ENCODE measurements around the gene TTC9C. TPM values are rescaled to one million over a fixed set of nuclear protein-coding genes. Genes with fewer than 3 reads are reported as not detected.

Gene TTC9C
- total and polyA plus RNA-seq, 2 of the 13 experiments (the other 11 are each of a cell fraction or from before 2014, with no cell fraction given) = 28.0 to 36.4 TPM

DNA sequence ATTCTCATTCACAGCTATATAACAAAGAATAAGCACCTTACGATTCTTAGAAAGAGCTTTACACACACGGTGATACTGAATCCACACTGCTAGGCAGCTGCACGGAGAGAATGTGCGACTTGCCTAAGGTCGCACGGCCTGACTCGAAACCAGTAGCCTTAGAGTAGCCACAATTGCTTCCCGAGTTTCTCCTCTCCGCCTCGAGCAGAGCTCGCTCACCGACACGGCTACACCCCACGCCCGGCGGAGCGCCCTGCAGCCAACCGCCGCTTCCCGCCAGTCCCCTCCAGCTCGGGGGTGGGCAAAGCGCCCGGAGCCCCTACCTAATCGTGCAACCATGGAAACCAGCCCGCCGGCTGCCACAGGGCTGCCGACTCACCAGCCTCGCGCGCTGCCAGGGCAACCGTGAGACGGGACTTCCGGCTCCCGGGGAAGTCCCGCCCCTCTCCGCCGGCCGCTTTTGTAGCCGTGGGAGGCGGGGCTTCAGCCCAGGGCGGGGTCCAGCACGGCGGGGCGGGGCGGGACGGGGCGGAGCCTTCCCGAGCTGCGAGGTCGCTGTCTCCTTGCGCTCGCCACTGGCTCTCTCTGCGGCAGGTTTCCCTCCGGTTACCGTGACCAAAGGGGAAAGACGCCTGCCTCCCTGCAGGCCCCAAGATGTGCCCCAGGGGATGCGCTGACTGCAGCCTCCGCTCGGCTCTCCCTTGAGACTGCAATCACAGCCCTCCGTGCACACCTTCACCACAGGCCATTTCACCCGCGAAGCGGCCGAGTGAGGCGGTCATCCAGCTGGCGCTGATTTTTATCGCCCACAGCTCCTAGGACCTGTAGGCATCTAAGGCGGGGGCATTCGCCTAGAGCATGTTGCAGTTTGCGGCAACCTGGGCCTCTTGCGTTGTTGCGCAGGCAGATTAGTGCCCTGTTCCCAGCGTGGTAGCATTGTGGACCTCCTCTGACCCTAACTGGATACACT lies 22.1 kb upstream of the TTC9C start (continued):
- TF ChIP-seq HMGA1 (CRISPR knock-in tag; conservative IDR thresholded peaks at IDR 0.05) = no peak
- no peak for TF ChIP-seq ZNF260 (CRISPR knock-in tag; IDR thresholded peaks at IDR 0.05; ENCODE audit: borderline replicate concordance, low read depth)
- 0 out of 2 replicates have a peak, but pooled peaks have one; percentile 39 for TF ChIP-seq ZNF317 (CRISPR knock-in tag; IDR thresholded peaks at IDR 0.05)
- TF ChIP-seq, protein P1, sequence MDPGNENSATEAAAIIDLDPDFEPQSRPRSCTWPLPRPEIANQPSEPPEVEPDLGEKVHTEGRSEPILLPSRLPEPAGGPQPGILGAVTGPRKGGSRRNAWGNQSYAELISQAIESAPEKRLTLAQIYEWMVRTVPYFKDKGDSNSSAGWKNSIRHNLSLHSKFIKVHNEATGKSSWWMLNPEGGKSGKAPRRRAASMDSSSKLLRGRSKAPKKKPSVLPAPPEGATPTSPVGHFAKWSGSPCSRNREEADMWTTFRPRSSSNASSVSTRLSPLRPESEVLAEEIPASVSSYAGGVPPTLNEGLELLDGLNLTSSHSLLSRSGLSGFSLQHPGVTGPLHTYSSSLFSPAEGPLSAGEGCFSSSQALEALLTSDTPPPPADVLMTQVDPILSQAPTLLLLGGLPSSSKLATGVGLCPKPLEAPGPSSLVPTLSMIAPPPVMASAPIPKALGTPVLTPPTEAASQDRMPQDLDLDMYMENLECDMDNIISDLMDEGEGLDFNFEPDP (CRISPR knock-in tag; conservative IDR thresholded peaks at IDR 0.05) = no peak
- no peak for TF ChIP-seq CREM (IDR thresholded peaks at IDR 0.05)
- TF ChIP-seq CREM (CRISPR knock-in tag; IDR thresholded peaks at IDR 0.05) = no peak
- TF ChIP-seq, protein P2, sequence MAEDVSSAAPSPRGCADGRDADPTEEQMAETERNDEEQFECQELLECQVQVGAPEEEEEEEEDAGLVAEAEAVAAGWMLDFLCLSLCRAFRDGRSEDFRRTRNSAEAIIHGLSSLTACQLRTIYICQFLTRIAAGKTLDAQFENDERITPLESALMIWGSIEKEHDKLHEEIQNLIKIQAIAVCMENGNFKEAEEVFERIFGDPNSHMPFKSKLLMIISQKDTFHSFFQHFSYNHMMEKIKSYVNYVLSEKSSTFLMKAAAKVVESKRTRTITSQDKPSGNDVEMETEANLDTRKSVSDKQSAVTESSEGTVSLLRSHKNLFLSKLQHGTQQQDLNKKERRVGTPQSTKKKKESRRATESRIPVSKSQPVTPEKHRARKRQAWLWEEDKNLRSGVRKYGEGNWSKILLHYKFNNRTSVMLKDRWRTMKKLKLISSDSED (CRISPR knock-in tag; IDR thresholded peaks at IDR 0.05) = no peak
- TF ChIP-seq ZFP36 (IDR thresholded peaks at IDR 0.05; ENCODE audit: borderline replicate concordance, low read depth, low read length, partially characterized antibody) = no peak
- TF ChIP-seq ZFP62 (CRISPR knock-in tag; IDR thresholded peaks at IDR 0.05) = no peak
- no peak for TF ChIP-seq SMAD9 (CRISPR knock-in tag; IDR thresholded peaks at IDR 0.05)
- no peak for TF ChIP-seq CBX2 (IDR thresholded peaks at IDR 0.05; ENCODE audit: low read depth, low read length)
- no peak for TF ChIP-seq CBX2 (CRISPR knock-in tag; IDR thresholded peaks at IDR 0.05; ENCODE audit: low read depth)
- TF ChIP-seq, protein P3, sequence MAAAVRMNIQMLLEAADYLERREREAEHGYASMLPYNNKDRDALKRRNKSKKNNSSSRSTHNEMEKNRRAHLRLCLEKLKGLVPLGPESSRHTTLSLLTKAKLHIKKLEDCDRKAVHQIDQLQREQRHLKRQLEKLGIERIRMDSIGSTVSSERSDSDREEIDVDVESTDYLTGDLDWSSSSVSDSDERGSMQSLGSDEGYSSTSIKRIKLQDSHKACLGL (CRISPR knock-in tag; IDR thresholded peaks at IDR 0.05) = peak; percentile 56; the same call in 1 of the 2 replicates
- TF ChIP-seq CCDC6 (CRISPR knock-in tag; IDR thresholded peaks at IDR 0.05) = no peak
- TF ChIP-seq GTF2F1 (IDR thresholded peaks at IDR 0.05; ENCODE audit: low read length) = no peak
- TF ChIP-seq, protein P4, sequence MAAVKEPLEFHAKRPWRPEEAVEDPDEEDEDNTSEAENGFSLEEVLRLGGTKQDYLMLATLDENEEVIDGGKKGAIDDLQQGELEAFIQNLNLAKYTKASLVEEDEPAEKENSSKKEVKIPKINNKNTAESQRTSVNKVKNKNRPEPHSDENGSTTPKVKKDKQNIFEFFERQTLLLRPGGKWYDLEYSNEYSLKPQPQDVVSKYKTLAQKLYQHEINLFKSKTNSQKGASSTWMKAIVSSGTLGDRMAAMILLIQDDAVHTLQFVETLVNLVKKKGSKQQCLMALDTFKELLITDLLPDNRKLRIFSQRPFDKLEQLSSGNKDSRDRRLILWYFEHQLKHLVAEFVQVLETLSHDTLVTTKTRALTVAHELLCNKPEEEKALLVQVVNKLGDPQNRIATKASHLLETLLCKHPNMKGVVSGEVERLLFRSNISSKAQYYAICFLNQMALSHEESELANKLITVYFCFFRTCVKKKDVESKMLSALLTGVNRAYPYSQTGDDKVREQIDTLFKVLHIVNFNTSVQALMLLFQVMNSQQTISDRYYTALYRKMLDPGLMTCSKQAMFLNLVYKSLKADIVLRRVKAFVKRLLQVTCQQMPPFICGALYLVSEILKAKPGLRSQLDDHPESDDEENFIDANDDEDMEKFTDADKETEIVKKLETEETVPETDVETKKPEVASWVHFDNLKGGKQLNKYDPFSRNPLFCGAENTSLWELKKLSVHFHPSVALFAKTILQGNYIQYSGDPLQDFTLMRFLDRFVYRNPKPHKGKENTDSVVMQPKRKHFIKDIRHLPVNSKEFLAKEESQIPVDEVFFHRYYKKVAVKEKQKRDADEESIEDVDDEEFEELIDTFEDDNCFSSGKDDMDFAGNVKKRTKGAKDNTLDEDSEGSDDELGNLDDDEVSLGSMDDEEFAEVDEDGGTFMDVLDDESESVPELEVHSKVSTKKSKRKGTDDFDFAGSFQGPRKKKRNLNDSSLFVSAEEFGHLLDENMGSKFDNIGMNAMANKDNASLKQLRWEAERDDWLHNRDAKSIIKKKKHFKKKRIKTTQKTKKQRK (IDR thresholded peaks at IDR 0.05; ENCODE audit: low read length) = no peak
- no peak for TF ChIP-seq KLF9 (CRISPR knock-in tag; IDR thresholded peaks at IDR 0.05; ENCODE audit: low read depth)
- TF ChIP-seq WIZ (CRISPR knock-in tag; IDR thresholded peaks at IDR 0.05) = no peak
- TF ChIP-seq, protein P5, sequence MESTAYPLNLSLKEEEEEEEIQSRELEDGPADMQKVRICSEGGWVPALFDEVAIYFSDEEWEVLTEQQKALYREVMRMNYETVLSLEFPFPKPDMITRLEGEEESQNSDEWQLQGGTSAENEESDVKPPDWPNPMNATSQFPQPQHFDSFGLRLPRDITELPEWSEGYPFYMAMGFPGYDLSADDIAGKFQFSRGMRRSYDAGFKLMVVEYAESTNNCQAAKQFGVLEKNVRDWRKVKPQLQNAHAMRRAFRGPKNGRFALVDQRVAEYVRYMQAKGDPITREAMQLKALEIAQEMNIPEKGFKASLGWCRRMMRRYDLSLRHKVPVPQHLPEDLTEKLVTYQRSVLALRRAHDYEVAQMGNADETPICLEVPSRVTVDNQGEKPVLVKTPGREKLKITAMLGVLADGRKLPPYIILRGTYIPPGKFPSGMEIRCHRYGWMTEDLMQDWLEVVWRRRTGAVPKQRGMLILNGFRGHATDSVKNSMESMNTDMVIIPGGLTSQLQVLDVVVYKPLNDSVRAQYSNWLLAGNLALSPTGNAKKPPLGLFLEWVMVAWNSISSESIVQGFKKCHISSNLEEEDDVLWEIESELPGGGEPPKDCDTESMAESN (CRISPR knock-in tag; conservative IDR thresholded peaks at IDR 0.05) = no peak; the same call in 1 of the 2 replicates
- no peak for TF ChIP-seq RBAK (CRISPR knock-in tag; IDR thresholded peaks at IDR 0.05)
- no peak for TF ChIP-seq XBP1 (CRISPR knock-in tag; IDR thresholded peaks at IDR 0.05)
- TF ChIP-seq ZNF749 (CRISPR knock-in tag; IDR thresholded peaks at IDR 0.05; ENCODE audit: borderline replicate concordance) = no peak
